ENCODE measurements around the gene IFNK.

Gene IFNK

GRCh38 chr9:27572566-27572917, 48.5 kb downstream of the IFNK start:
- no peaks in the 10 kb centered on the region for H3K79me2 ChIP-seq (ENCODE audit: insufficient read depth, low read length)
- H3K36me3 ChIP-seq (ENCODE audit: low read length), result no peaks in the 10 kb centered on the region
- H3K9me3 ChIP-seq (ENCODE audit: insufficient read depth, low read length), result peaks cover 7% of the 10 kb centered on the region; the same call in 1 of the 2 replicates
- no peaks in the 10 kb centered on the region for H3F3A ChIP-seq (ENCODE audit: insufficient read depth)
- no peaks in the 10 kb centered on the region for H3K9me2 ChIP-seq (replicated peaks; ENCODE audit: insufficient read depth, low read length)
- TF ChIP-seq CTCF (IDR thresholded peaks at IDR 0.05; ENCODE audit: insufficient read depth, low read length, poor library complexity, severe bottlenecking) (no peak), EZH2phosphoT487 (conservative IDR thresholded peaks at IDR 0.05; ENCODE audit: low read length) (no peak)
- peak overlapping the region; percentile 64 for H3K4me3 ChIP-seq (ENCODE audit: insufficient read depth, low read length, poor library complexity, severe bottlenecking)
- peak overlapping the region; percentile 84 for H3K9ac ChIP-seq (ENCODE audit: low read length)
- H3K4me2 ChIP-seq (ENCODE audit: low read depth, low read length, poor library complexity, severe bottlenecking), result peak overlapping the region; percentile 80
- H3K27ac ChIP-seq (ENCODE audit: low read depth, low read length), result no peak overlapping the region
- no peaks in the 10 kb centered on the region for H3K27me3 ChIP-seq (ENCODE audit: low read length)
- no peaks in the 10 kb centered on the region for H4K20me1 ChIP-seq (ENCODE audit: low read depth, low read length)
- H2AFZ ChIP-seq (ENCODE audit: low read depth, low read length, severe bottlenecking), result peak overlapping the region; percentile 84

DNA sequence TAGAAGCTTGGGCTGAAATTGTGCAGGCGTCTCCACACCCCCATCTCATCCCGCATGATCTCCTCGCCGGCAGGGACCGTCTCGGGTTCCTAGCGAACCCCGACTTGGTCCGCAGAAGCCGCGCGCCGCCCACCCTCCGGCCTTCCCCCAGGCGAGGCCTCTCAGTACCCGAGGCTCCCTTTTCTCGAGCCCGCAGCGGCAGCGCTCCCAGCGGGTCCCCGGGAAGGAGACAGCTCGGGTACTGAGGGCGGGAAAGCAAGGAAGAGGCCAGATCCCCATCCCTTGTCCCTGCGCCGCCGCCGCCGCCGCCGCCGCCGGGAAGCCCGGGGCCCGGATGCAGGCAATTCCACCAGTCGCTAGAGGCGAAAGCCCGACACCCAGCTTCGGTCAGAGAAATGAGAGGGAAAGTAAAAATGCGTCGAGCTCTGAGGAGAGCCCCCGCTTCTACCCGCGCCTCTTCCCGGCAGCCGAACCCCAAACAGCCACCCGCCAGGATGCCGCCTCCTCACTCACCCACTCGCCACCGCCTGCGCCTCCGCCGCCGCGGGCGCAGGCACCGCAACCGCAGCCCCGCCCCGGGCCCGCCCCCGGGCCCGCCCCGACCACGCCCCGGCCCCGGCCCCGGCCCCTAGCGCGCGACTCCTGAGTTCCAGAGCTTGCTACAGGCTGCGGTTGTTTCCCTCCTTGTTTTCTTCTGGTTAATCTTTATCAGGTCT, 49.0 kb downstream of the IFNK start, which contains the start of gene C9orf72:
TSS of gene C9orf72 (minus strand) at position 564 of the 716 bp plus-strand sequence. CDS start 6,361 bp downstream, outside the sequence.
- Histone ChIP-seq H3K4me3 (ENCODE audit: insufficient read depth, low read length, poor library complexity, severe bottlenecking) (peak within 1 kb of the TSS; percentile 64), H3K27me3 (ENCODE audit: low read length) (no peaks in the 10 kb centered on the region)

DNA sequence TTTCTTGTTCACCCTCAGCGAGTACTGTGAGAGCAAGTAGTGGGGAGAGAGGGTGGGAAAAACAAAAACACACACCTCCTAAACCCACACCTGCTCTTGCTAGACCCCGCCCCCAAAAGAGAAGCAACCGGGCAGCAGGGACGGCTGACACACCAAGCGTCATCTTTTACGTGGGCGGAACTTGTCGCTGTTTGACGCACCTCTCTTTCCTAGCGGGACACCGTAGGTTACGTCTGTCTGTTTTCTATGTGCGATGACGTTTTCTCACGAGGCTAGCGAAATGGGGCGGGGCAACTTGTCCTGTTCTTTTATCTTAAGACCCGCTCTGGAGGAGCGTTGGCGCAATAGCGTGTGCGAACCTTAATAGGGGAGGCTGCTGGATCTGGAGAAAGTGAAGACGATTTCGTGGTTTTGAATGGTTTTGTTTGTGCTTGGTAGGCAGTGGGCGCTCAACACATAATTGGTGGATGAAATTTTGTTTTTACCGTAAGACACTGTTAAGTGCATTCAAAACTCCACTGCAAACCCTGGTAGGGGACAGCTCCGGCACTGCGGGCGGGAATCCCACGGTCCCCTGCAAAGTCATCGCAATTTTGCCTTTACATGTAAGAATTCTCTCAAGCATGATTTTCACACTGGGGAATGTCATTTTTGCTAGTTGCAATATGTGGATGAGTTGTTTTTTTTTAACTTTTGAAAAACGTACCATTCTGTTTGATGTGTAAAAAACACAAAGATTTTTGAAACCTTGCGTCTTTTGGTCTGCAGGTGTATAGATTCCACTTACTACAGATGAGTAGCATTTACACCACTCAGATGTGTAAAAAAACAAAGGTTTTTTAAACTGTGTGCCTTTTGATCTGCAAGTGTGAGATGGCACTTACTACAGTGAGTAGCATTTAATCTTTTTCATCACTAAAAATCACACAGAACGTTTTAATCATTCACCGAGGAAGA, 49.8 kb downstream of the IFNK start:
- Histone ChIP-seq H3K27me3 (ENCODE audit: low read length) (no peaks in the 10 kb centered on the region), H4K20me1 (ENCODE audit: low read depth, low read length) (no peaks in the 10 kb centered on the region), H2AFZ (ENCODE audit: low read depth, low read length, severe bottlenecking) (peak overlapping the region; percentile 68), H3F3A (ENCODE audit: insufficient read depth) (no peaks in the 10 kb centered on the region), H3K4me3 (ENCODE audit: insufficient read depth, low read length, poor library complexity, severe bottlenecking) (peak overlapping the region; percentile 64), H3K36me3 (ENCODE audit: low read length) (no peaks in the 10 kb centered on the region), H3K9ac (ENCODE audit: low read length) (peak overlapping the region; percentile 84), H3K9me3 (ENCODE audit: insufficient read depth, low read length) (peaks cover 7% of the 10 kb centered on the region; the same call in 1 of the 2 replicates), H3K4me2 (ENCODE audit: low read depth, low read length, poor library complexity, severe bottlenecking) (peak overlapping the region; percentile 80), H3K27ac (ENCODE audit: low read depth, low read length) (peak overlapping the region; percentile 85), H3K79me2 (ENCODE audit: insufficient read depth, low read length) (no peaks in the 10 kb centered on the region), H3K9me2 (replicated peaks; ENCODE audit: insufficient read depth, low read length) (no peaks in the 10 kb centered on the region)
- TF ChIP-seq CTCF (IDR thresholded peaks at IDR 0.05; ENCODE audit: insufficient read depth, low read length, poor library complexity, severe bottlenecking), result no peak
- no peak for TF ChIP-seq EZH2phosphoT487 (conservative IDR thresholded peaks at IDR 0.05; ENCODE audit: low read length)

More for the DNA sequence above, 49.0 kb downstream of the IFNK start, which contains the start of gene C9orf72:
- Histone ChIP-seq H2AFZ (ENCODE audit: low read depth, low read length, severe bottlenecking) (peak within 1 kb of the TSS; percentile 84), H3K36me3 (ENCODE audit: low read length) (no peaks in the 10 kb centered on the region), H3K79me2 (ENCODE audit: insufficient read depth, low read length) (no peaks in the 10 kb centered on the region), H3K9me3 (ENCODE audit: insufficient read depth, low read length) (peaks cover 7% of the 10 kb centered on the region; the same call in 1 of the 2 replicates), H3K27ac (ENCODE audit: low read depth, low read length) (peak within 1 kb of the TSS; percentile 85), H3F3A (ENCODE audit: insufficient read depth) (no peaks in the 10 kb centered on the region), H3K4me2 (ENCODE audit: low read depth, low read length, poor library complexity, severe bottlenecking) (peak within 1 kb of the TSS; percentile 80), H3K9me2 (replicated peaks; ENCODE audit: insufficient read depth, low read length) (no peaks in the 10 kb centered on the region), H4K20me1 (ENCODE audit: low read depth, low read length) (no peaks in the 10 kb centered on the region), H3K9ac (ENCODE audit: low read length) (peak within 1 kb of the TSS; percentile 84)
- TF ChIP-seq EZH2phosphoT487 (conservative IDR thresholded peaks at IDR 0.05; ENCODE audit: low read length) (no peak), CTCF (IDR thresholded peaks at IDR 0.05; ENCODE audit: insufficient read depth, low read length, poor library complexity, severe bottlenecking) (no peak)

Data from SU-DHL-6 (cell line).